Suppressor macrophage treated with lipopolysaccharide for 4 hours (primary cell): ENCODE measurements around the gene SLC26A4.
"Not testable (repeated sequence)": the region's sequence is repeated elsewhere in the genome, so short reads cannot be mapped to it uniquely, and the experiment has no call there.

Source experiments
- DNase-seq: peaks from one replicate; pipeline ENCODE4 v3.0.0-alpha.2; 2020

SLC26A4 gene

DNA sequence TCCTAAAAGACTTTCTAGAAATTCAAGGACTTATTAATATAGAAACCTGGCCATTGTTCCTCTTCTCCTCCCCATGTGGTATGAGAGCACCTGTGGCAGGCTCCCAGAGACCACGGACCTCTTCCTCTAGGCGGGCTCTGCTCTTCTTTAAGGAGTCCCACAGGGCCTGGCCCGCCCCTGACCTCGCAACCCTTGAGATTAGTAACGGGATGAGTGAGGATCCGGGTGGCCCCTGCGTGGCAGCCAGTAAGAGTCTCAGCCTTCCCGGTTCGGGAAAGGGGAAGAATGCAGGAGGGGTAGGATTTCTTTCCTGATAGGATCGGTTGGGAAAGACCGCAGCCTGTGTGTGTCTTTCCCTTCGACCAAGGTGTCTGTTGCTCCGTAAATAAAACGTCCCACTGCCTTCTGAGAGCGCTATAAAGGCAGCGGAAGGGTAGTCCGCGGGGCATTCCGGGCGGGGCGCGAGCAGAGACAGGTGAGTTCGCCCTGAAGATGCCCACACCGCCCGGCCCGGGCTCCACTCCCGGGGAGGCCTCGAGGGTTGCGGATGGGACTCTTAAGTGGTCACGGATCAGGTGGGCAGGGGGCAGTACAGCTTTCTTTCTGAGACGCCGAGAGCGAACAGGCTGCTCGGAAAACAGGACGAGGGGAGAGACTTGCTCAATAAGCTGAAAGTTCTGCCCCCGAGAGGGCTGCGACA lies at the start of gene SLC26A4:
TSS of gene SLC26A4 (plus strand) at position 448 of the 700 bp plus-strand sequence. CDS start 814 bp downstream, outside the sequence.
- DNase-seq, result peak; percentile 19

DNA sequence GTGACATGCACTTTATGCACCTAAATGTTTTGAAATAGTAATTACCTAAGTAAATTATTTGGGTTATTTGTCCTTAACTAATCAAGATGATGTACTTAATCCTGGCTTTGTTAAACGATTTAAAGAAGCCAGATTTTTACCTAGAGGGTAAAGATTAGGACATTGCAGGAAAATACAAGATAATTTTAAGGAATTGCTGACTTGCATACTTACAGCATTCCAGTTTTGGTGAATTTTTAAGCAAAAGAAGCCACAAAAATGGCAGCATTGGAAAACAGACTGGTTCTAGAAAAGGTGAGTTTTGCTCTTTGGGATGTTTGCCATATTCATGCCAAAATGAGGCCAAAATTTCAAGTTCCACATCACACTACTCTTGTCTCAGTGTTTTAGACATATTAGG lies 47.2 kb upstream of the SLC26A4 start:
- DNase-seq, result no peak

DNA sequence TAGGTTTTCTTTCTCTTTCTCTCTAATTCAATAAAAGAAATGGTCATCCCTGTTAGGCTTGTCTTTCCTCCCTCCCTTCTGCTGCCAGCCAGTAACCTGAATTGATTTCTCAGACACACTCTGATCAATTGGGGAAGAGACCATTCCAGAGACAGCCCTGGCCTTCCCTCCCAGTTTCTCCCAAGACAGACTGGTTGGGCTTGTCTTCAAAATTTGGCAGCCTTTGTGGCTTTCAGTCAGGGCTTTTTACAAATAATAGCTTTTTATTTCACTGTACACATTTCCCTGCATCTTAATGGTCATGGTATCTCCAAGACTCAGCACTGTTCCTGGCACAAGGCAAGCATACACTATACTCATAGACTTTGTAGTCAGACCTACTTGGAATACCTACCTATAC lies 46.7 kb upstream of the SLC26A4 start:
- DNase-seq, result no peak

DNA sequence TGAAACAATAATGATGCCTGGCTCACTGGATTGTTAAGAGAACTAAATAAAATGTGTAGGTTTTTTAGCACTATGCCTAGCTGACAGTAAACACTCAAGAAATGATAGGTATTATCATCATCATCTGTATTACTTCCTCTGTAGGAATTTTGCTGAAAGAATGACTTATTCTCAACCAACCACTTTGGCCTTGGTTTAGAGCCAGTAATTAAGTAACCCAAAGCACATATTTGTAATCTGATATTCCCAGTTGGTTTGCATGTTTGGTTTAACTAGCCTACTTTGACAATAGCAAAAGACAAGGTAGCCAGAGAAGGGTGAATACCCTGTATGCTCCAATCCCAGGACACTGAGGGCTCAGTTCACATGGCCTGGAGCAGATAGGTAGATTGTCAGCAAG lies 46.2 kb upstream of the SLC26A4 start:
- DNase-seq, result no peak

DNA sequence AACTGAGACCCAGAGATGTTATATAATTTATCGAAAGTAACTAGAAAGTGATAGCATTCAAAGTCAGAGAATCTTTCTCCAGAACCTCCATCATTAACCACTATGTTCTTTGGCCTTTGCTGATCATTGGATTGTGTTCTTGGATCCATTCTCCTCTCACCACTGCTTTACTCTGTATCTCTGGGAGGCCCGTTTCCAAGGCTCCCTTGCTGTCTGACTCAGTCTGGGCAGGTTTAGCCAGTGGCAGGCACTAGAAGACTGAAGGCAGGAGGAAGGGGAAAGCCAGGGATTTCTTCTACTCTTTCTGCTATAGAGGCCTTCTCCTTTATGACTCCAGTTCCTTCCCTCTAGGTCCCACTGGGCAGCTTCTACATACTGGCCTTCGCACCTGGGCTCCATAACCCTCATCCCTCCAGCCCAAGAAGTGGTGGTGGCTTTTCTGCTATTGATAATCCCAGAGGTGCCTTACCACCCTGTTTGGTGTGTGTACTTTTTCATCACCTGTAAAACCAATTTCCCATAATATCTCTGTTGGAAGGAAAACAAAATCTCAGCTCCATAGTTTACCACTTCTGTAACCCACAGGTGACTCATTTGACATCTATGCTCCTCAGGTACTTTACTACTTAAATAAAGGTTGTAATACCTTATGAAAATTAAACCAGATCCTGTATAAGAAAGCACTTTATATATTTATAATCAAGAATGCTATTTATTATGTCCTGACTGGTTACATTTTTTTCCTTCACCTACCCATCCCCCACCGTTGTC lies 44.5 kb upstream of the SLC26A4 start:
- DNase-seq, result no peak

DNA sequence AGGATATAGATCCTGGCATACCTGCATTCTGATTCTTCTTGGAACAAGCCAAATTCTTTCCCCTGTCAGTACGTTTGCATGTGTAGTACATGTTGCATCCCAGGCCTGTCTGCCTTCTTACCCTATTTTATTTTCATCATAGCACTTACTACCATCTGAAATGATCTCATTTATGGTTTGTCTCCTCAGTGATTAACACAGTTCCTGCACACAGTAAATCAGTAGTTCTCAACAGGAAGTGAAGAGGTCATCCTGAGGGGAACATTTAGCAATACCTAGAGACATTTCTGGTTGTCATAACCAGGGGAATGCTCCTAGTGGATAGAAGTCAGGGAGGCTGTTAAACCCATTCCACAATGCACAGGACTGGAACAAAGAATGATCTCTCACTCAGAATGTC lies 38.2 kb upstream of the SLC26A4 start:
- DNase-seq, result peak; percentile 64

DNA sequence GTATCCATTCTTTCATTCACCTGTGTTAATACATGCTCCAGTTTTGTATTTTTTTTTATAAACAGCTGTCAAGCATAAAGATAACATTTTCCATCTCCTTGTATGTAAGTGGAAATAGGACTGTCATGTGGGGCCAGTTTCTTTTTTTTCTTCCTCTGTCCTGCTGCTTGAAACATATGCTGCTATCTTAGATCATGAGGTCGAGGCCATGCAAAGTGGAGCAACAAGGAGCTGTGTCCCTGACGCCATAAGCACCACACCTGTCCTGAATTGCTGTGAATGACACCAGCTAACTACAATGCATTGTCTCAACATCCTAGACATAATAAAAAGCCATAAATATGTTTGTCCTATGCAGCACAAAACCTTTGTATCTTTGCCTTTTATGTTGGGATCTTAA lies 37.7 kb upstream of the SLC26A4 start:
- DNase-seq, result no peak

DNA sequence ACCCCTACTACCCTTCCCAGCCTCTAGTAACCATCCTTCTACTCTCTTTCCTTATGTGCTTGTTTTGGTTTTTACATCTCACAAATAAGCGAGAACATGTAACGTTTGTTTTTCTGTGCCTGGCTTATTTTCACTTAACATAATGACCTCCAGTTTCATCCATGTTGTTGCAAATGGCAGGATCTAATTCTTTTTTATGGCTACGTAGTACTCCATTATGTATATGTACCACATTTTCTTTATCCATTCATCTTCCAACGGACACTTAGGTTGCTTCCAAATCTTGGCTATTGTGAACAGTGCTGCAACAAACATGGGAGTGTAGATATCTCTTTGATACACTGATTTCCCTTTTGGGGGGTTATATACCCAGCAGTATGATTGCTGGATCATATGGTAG lies 33.6 kb upstream of the SLC26A4 start:
- no peak for DNase-seq

DNA sequence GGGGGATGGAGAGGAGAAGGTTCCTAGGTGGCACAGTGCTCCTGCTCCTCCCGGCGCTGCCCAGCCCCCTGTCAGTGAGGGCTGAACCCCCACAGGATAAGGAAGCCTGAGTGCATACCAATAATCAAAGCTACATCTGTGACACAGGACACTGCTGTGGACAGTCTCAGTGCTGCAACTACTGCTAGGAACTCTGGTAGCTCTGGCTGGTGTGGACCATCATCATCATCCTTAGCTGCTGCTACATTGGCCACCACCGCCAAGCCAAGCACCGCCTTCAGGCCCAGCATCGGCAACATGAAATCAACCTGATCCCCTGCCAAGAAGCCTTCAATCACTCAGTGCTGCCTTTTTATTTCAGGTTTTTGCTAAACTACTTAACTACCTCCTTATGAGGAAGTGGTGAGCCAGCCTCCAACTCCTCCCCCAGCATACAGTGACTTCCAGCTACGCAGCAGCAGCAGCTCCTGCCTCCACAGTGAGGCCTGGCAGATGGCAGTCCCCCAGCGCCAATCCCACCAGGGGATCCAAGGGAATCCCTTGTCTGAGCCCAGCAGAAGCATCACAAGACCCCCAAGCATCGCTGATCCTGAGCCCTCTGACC lies 32.1 kb upstream of the SLC26A4 start:
- peak; percentile 13 for DNase-seq

DNA sequence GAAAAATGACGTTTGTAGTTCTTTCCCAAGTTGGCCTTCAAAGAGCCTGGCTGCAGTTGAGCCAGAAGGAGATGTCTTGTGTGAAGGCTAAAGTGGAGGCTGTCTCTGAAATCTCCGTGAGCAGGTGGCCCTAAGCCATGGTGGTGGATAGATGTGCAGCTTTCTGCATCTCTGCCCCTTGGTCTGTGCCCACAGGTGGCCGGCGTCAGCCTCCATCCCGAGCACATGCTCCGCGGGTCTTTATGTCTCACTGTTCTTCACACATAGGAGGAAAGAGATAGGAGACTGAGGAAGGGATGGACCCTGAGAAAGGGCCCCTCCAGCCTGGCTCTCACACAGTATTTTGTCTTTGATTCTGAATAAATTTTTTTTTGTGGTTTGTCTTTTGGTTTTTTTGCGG lies 30.3 kb upstream of the SLC26A4 start:
- no peak for DNase-seq

DNA sequence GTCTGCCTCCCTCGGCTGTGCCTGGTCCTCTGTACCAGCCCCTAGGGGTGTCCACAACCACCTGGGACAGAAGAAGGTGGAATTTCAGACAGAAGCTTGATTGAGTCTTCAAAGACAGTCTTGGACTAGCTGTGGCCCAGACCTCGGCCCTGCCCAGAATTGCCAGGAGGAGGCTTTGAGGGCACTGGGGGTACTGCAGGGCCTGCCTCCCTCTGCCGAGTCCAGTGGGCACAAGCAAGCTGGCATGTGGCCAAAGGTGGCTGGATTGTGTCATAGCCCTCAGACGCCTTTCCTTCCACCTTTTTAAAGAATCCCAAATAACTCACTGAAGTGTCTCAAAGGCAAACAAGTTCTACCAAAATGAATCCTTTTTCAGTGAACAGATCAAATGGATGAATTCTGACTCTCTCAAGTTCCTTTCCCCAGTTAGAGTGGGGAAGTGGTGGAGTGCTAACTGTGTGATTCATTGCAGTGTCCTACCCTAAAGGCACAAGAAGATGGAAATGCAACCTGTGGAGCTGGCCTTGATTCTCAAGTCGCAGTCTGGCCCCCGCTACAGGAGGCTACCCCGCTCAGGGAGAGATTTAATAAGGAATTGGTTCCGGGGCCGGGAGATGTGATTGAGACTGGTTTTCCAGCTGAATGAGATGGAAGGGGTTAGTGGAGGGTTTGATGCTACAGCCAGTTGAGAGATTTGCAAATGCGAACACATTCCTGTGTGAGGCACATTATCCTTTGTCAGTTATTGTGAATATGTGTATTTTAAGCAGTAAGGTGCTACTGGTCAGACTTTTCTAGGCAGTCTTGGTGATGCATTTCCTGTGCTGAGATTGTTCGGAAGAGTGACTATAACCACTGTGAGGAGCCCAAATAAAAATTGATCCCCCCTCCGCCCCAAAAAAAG lies 28.8 kb upstream of the SLC26A4 start:
- DNase-seq, result no peak

DNA sequence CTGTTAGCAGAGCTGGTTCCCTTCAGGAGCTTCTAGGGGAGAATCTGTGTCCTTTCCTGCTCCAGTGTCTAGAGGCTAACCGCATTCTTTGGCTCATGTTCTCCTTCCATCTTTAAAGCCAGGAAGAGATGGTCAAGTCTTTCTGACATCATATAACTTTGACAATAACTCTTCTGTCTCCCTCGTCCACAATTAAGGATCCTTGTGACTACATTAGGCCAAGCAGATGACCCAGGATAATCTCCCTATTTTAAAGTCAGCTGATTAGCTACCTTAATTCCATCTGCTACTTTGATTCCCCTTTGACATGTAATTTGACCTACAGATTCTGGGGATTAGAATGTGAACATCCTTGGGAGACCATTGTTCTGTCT lies 28.1 kb upstream of the SLC26A4 start:
- DNase-seq, result no peak

DNA sequence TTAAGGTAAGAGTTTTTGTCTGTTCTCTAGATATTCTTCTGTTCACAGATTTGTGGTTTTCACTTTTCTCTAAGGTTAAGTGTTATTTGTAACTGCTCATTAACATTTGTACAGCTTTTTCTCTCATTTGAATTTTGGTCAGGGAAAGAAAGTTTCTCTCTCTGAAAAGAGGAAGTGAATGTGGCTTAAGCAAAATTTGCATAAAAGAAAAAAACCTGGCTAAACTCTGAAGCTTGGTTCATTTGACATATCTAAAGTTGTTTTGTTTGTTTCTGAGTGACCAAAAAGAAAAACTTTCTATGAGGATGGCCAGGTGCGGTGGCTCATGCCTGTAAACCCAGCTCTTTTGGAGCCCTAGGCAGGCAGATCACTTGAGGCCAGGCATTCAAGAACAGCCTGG lies 22.0 kb upstream of the SLC26A4 start:
- DNase-seq, result peak; percentile 62

DNA sequence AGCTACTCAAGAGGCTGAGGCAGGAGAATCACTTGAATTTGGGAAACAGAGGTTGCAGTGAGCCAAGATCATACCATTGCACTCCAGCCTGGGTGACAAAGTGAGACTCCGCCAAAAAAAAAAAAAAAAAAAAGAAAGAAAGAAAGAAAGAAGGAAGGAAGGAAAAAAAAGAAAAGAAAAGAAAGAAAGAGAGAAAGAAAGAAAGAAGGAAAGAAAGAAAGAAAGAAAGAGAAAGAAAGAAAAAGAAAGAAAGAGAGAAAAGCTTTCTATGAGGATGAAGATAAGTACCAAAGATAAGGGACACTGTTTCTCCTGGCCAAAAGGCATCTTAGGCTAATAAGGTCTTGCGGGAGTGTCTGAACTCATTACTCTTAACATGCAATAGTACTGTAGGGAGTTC lies 21.6 kb upstream of the SLC26A4 start:
- not testable (repeated sequence) for DNase-seq

DNA sequence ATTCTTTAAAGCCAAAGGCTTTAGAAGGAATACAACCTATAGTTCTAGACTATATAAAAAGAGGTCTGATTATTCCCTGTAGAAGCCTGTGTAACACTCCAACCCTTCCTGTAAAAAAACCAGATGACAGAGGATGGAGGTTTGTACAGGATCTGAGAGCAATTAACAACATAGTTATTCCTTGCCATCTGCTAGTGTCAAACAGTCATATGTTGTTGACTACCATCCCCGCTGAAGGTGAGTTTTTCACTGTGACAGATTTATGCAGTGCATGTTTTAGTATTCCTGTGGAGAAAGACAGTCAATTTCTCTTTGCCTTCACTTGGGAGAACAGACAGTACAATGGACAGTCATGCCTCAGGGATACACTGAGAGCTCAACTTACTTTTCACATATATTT lies 19.0 kb upstream of the SLC26A4 start:
- DNase-seq, result no peak

DNA sequence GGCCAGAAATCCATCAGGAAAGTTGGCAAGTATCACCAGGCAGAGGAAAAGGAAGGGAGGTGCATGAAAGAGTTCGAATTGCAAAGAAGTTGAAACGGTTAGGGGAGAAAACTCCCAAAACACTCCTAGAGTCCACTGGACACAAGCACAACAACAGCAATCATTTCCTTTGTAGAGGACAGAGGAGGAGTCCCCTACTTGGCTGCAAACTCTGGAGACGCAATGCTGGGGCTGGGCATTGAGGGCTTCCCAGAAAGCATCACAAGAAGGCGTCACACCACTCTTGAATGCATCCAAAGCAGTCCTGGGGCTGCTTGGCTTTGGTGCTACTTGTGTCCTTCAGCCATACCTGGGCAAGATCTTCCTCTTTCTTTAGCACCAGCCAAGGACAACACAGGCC lies 18.1 kb upstream of the SLC26A4 start:
- no peak for DNase-seq

DNA sequence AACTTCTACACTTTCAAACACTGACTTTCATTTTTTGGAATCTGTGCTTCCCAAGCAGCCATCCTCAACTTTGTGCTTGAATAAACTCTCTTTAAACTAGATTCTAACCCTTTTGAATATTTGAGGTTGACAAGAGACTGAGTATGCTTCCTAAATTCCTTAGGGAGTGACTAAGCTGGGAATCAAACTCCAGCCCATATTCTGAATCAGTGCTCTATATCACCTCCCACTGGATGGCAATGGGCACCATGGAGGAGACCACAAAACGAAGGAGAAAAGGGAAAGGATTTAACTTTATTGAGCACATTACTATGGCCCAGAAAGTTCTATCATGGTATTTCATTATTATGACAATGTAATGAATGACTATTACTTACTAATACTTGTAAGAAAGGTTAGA lies 17.2 kb upstream of the SLC26A4 start:
- no peak for DNase-seq

DNA sequence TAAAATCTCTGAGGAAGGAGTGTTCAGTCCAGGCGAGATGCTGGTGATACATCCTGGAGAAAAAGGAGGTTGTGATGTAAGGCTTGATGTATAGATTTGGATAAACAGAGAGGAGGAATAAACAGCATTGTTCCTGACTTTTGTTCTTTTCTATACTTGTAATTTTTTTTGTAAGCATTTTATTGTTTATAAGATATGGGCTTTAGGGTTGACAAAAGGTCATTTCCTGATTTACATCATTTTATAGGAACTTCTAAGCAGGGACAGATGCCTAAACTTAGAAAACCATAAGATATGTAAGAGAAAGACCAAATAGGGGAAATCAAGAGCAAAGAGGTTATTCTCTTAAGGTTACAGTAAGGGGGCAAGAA lies 16.7 kb upstream of the SLC26A4 start:
- DNase-seq, result no peak

DNA sequence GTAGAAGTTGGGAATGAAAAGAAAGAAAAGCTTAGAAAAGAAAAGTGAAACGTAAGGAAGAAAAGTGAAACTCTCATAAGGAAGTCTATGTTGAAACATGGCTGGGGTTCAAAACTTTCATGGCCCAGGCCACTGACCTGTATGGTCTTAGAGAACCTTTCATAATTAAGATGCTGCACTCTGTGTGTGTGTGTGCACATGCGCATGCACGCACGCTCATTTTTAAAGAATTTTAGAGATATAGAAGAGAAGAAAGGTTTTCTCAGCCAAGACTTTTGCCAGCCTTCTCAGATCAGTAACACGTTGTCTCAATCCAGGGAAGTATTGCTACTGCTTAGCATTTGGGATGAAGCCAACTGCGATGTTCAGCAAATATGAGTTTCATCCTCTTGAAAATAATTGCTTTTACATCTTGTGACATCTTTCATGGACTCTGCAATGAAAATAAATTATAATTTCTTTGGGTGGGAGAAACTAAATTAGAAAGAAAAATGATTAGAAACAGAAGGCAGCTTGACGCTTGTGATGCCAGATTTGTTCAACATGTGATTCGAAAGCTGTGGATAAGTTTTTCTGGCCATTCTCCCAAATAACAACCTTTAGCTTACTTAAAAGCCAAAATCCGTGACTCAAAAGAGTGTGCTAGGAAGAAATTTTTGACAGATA lies 16.2 kb upstream of the SLC26A4 start:
- peak; percentile 67 for DNase-seq

DNA sequence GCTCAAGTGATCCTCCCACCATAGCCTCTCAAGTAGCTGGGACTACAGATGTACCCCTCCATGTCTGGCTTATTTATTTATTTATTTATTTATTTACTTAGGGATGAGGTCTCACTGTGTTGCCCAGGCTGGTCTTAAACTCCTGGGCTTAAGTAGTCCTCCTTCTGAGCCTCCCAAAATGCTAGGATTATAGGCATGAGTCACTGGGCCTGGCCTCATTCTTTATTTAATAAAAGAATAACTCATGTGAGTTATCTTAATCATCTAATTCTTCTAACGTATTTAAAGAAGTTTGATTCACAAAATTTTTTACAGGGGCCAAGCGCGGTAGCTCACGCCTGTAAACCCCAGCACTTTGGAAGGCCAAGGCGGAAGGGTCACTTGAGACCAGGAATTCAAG lies 8.0 kb upstream of the SLC26A4 start:
- DNase-seq, result no peak

DNA sequence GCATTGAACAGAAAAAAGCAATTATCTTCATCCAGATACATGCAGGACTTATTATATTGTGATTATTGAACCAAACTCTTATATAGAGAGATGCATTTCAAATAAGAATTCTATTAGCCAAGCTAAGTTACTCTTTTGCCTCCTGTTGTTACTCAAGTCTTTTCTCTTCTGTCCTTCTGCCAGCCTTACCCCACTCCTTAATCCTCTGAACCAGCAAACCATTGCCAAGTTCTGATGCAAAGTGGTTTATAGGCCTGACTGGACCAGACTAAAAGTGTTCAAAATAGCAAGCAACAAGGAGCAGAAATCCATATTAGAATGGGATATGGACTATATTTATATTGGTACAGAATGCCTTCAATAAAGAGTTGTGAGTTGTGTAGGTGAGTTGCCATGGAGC lies 2.2 kb upstream of the SLC26A4 start:
- no peak for DNase-seq

DNA sequence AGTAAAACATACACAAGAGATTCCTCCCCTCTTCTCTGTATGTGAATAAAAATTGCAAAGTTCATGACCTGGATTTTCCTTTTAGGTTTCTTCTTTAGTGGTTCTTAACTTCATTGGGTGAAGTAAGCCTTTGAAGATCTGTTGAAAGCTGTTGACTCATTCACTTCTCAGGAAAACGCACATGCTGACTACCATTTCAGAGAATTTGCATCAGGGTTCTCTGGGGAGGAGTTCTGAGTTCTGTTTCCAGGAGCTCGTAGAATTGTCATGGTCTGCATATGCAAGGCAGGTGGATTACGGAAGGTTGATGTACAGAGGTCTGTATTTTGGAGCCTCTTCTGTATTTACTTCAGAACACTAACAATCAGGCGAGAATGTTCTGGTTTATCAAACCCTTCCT lies 962 bp upstream of the SLC26A4 start:
- peak; percentile 56 for DNase-seq
